Loucy (cell line): ENCODE data around the gene ZNF593.
A peak's percentile ranks its signal among the peaks of the same experiment; 100 is the strongest.

Experiments
- H2AFZ ChIP-seq: fragments of 200-600 bp; sonication (generic); 2 replicates; pipeline ENCODE4 v1.6.0; 2016; ENCODE audit warnings: antibody characterized with exemption, mild to moderate bottlenecking, low read length, moderate library complexity
- H3F3A ChIP-seq: fragments of 200-600 bp; 2 replicates; pipeline ENCODE4 v1.6.0; 2016; ENCODE audit warnings: antibody characterized with exemption, low read depth, mild to moderate bottlenecking
- H3K27me3 ChIP-seq: fragments of 200-600 bp; sonication (generic); 2 replicates; pipeline ENCODE4 v1.6.1; 2014; ENCODE audit warnings: low read length, mild to moderate bottlenecking; ENCODE audit not compliant: insufficient read depth, poor library complexity, severe bottlenecking
- H3K36me3 ChIP-seq: fragments of 200-600 bp; sonication (generic); 2 replicates; pipeline ENCODE4 v1.6.1; 2016; ENCODE audit warnings: low read length; ENCODE audit not compliant: insufficient read depth
- H3K4me1 ChIP-seq: fragments of 200-600 bp; sonication (generic); 2 replicates; pipeline ENCODE4 v1.5.1; 2014; ENCODE audit warnings: low read length, mild to moderate bottlenecking; ENCODE audit not compliant: insufficient read depth, poor library complexity, severe bottlenecking
- H3K4me2 ChIP-seq: fragments of 200-600 bp; sonication (generic); 2 replicates; pipeline ENCODE4 v1.6.0; 2014; ENCODE audit warnings: antibody characterized with exemption, low read length, low read depth, mild to moderate bottlenecking; ENCODE audit not compliant: poor library complexity, severe bottlenecking
- H3K4me3 ChIP-seq: fragments of 200-600 bp; sonication (generic); 2 replicates; pipeline ENCODE4 v1.5.1; 2014; ENCODE audit warnings: low read length, mild to moderate bottlenecking, mixed read lengths; ENCODE audit not compliant: poor library complexity, severe bottlenecking
- H3K79me2 ChIP-seq: fragments of 200-600 bp; sonication (generic); 2 replicates; pipeline ENCODE4 v1.6.1; 2014; ENCODE audit warnings: low read length; ENCODE audit not compliant: insufficient read depth
- H3K9ac ChIP-seq: fragments of 200-600 bp; sonication (generic); 2 replicates; pipeline ENCODE4 v1.6.0; 2014; ENCODE audit warnings: mild to moderate bottlenecking, low read depth, low read length, moderate library complexity; ENCODE audit not compliant: poor library complexity, severe bottlenecking
- H3K9me2 ChIP-seq: fragments of 200-600 bp; sonication (generic); replicated peaks from 2 replicates; pipeline ENCODE4 v1.6.1; 2016; ENCODE audit warnings: low read depth, low read length, mixed read lengths
- H3K9me3 ChIP-seq: fragments of 200-600 bp; sonication (generic); 2 replicates; pipeline ENCODE4 v1.6.1; 2014; ENCODE audit warnings: mild to moderate bottlenecking, antibody characterized with exemption, low read length, low read depth; ENCODE audit not compliant: insufficient read depth
- H4K20me1 ChIP-seq: fragments of 200-600 bp; sonication (generic); 2 replicates; pipeline ENCODE4 v1.6.0; 2014; ENCODE audit warnings: antibody characterized with exemption, low read length, mild to moderate bottlenecking; ENCODE audit not compliant: insufficient read depth, poor library complexity, severe bottlenecking
- CTCF ChIP-seq: fragments of 200-600 bp; sonication (generic); conservative IDR thresholded peaks from 2 replicates; pipeline ENCODE4 v1.5.1; 2014; ENCODE audit warnings: mild to moderate bottlenecking, antibody characterized with exemption, low read length
- EZH2phosphoT487 ChIP-seq: fragments of 200-600 bp; IDR thresholded peaks from 2 replicates; pipeline ENCODE4 v1.6.1; 2018; ENCODE audit warnings: antibody characterized with exemption, mild to moderate bottlenecking, moderate library complexity, borderline replicate concordance

The ZNF593 gene

GRCh38 chr1:26164861-26165842 is 4.6 kb upstream of the ZNF593 start:
- no peaks in the 10 kb centered on the region for H3K9me3 ChIP-seq
- no peak overlapping the region for H3K9ac ChIP-seq
- H3K79me2 ChIP-seq = peaks cover 23% of the 10 kb centered on the region
- no peaks in the 10 kb centered on the region for H3K27me3 ChIP-seq
- H3F3A ChIP-seq = no peaks in the 10 kb centered on the region
- no peak for TF ChIP-seq EZH2phosphoT487
- TF ChIP-seq CTCF = no peak
- no peak overlapping the region for H3K4me3 ChIP-seq
- H3K4me2 ChIP-seq = no peak overlapping the region
- H3K36me3 ChIP-seq = no peaks in the 10 kb centered on the region
- no peaks in the 10 kb centered on the region for H3K9me2 ChIP-seq
- H4K20me1 ChIP-seq = no peaks in the 10 kb centered on the region
- no peak overlapping the region for H2AFZ ChIP-seq
- H3K4me1 ChIP-seq = peaks cover 22% of the 10 kb centered on the region

GRCh38 chr1:26166719-26167281 is 2.9 kb upstream of the ZNF593 start:
- no peaks in the 10 kb centered on the region for H3K9me2 ChIP-seq
- H4K20me1 ChIP-seq = no peaks in the 10 kb centered on the region
- no peaks in the 10 kb centered on the region for H3K36me3 ChIP-seq
- H3K79me2 ChIP-seq = peaks cover 25% of the 10 kb centered on the region
- H3K9ac ChIP-seq = no peak overlapping the region
- no peak for TF ChIP-seq EZH2phosphoT487
- TF ChIP-seq CTCF = no peak
- no peaks in the 10 kb centered on the region for H3K27me3 ChIP-seq
- no peak overlapping the region for H3K4me2 ChIP-seq
- no peak overlapping the region for H3K4me3 ChIP-seq
- no peaks in the 10 kb centered on the region for H3K9me3 ChIP-seq
- peaks cover 20% of the 10 kb centered on the region for H3K4me1 ChIP-seq
- H3F3A ChIP-seq = no peaks in the 10 kb centered on the region
- no peak overlapping the region for H2AFZ ChIP-seq

- Histone ChIP-seq H3K4me2 (peak within 1 kb of the TSS; percentile 88), H3K4me3 (peak within 1 kb of the TSS; percentile 93), H3K4me1 (peaks cover 14% of the 10 kb centered on the region), H3F3A (no peaks in the 10 kb centered on the region), H4K20me1 (no peaks in the 10 kb centered on the region), H3K9me2 (no peaks in the 10 kb centered on the region), H2AFZ (peak within 1 kb of the TSS; percentile 94), H3K79me2 (peaks cover 19% of the 10 kb centered on the region), H3K27me3 (no peaks in the 10 kb centered on the region), H3K9me3 (no peaks in the 10 kb centered on the region), H3K9ac (peak within 1 kb of the TSS; percentile 90), H3K36me3 (no peaks in the 10 kb centered on the region)
- no peak for TF ChIP-seq CTCF
- TF ChIP-seq EZH2phosphoT487 = no peak
These were observed 1.1 kb upstream of the ZNF593 start, which contains the start of gene C1orf232 for GRCh38 chr1:26168410-26169197. TSS of gene C1orf232 (minus strand) at chr1:26168963. CDS start at chr1:26168499, 464 bp downstream.
